ENCODE measurements around the gene SLC30A1.

SLC30A1 gene

DNA sequence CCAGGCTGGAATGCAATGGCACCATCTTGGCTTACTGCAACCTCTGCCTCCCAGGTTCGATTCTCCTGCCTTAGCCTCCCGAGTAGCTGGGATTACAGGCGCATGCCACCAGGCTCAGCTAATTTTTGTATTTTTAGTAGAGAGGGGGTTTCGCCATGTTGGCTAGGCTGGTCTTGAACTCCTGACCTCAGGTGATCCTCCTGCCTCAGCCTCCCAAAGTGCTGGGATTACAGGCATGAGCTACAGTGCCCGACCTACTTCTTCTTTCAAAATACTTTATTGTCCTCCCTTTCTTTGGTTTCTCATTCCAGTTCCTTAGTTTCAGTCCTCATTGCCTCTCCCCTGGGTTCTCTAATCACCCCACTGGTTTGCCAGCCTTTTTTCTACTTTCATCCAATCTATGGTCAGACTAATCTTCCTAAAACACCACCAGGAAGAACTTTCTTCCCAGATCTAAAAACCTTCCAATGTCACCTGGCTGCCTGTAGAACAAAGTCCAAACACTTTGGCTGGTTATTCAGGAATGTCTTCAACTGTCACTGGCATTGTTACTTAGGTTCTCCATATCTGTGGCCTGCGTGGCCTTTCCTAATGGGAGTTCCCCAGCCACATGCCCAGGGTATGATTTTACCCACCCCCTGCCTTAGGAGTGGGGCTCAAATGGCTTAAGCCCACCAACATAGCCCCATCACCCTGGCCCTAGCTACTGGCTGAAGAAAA, 29.0 kb upstream of the SLC30A1 start:
- no peak for DNase-seq (ENCODE audit: low spot score)

DNA sequence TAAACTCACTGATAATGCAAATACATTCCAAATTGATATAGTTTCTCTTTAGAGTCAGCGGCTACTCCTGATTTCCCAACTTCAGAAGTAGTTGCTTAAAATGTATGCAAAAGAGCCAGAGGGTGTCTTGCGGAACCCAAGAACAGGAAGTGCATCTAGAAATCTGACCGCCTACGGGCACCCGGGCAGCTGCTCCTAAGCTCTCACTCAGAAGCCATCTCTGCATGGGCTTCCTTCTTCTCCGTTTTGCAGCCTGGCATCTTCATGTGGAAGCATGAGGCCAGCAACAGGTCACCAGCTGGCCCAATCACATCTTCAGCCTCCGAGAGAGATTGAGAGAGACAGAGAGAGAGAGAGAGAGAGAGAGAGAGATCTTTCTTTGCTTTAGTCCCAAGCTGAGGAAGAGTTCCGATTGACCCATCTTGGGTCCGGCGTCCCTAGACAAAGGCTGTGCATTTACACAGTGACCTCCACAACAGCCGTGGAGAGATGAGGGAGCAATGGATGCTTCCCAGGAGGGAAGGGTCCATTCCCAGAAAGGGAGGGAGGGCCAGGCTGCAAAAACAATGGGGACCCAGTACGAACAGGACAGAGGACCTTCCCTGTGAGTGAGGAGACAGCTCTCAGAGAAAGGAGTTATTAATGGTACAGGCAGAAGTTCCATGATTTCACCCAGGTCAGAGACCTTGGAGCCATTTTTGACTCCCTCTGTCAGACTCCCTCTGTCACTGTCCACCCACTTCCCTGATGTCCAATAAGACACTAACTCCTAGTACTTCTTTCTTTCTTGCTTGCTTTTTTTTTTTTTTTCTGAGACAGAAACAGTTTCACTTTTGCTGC, 28.2 kb upstream of the SLC30A1 start:
- no peak for DNase-seq (ENCODE audit: low spot score)

DNA sequence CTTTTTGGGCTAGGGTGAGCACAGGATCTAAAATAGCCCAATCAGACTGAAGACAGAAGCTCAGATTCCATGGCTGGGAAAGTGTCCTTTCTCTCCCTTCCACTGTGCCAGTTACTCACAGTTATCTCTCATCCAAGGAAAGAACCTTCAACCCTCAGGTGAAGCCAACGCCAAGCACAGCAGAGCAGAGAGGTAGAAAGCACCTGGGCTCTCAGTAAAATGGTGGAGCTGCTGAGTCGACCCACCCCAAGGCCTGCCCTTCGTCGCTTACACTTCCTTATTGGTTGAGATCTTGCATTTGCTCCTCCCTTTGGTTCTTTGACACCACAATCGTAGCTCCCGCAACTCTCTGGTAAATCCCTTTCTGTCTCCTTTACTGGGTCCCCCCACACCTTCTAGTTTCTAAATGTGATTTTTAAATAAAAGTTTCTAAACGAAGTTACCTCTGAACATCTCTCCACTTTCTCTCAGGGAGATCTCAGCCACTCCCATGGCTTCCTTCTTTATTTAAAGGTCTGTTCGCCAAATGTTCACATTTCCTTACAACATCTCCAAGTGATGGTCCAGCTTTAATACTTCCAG, 27.5 kb upstream of the SLC30A1 start:
- DNase-seq (ENCODE audit: low spot score): no peak

DNA sequence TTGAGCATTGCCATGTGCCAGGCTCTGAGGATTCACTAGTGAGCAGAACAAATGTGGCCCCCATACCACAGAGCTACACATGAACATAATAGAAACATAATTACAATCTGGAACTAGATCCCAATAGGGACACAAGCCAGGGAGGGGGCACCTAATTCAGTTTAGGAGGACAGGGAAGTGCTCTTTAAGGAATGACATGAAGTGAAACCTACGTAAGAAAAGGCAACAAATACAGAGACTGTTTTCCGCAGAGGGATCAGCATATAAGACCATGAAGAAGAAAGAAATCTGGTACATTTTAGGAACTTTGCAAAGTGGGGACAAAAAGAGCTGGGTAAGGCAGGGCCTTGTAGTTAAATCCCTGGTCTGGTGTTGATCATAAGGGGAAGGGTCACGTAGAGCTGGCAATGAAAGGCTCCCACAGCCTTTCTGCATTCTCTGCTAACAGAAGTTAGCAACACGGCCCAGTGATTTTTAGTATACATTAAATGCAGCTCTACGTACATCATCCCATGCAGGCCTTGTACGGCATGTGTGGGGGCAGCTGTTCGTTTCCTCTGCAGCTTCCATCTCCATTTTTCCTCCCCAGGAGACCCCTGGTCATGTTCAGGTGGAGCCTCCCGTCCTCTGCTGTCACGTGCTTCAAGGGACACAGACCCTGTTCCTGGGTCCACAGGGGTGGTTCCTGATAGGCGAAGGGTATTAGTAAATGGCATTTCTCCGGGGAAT, 26.8 kb upstream of the SLC30A1 start:
- no peak for DNase-seq (ENCODE audit: low spot score)

DNA sequence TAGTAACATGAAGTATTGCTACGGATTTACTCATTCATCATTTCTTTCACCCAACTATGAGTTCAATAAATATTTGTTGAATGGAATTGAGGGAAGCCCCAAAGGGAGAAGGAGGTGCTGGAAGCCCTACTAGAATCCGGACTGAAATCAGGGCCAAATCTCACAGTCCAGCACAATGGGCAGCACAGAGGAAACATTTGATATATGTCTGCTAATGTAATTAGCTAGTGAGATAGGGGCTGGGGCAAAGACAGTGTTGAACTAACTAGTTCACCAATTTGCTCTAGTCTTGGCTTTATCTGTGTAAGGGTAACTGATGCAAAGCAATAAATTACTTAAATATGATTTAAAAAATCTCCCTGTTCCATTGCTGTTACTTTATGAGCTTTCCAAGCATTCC, 26.1 kb upstream of the SLC30A1 start:
- no peak for DNase-seq (ENCODE audit: low spot score)

DNA sequence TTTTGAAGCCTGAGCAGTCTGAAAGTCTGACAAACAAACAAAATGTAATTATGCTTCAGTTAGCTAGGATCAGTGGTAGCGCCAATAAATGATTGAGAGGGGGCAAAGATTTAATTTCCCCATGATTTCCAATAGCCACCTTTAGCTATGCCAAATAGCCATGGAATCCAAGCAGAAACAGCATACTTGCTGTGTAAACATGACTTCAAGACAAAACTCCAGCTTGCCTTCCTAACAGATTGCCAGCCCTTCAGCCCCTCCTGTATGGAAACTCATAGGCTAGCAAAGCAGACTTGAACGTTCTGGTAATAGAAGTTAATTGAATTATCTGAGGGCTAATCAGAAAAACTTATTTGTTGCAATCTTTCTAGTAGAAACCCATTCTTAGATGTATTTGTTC, 25.6 kb upstream of the SLC30A1 start:
- no peak for DNase-seq (ENCODE audit: low spot score)

DNA sequence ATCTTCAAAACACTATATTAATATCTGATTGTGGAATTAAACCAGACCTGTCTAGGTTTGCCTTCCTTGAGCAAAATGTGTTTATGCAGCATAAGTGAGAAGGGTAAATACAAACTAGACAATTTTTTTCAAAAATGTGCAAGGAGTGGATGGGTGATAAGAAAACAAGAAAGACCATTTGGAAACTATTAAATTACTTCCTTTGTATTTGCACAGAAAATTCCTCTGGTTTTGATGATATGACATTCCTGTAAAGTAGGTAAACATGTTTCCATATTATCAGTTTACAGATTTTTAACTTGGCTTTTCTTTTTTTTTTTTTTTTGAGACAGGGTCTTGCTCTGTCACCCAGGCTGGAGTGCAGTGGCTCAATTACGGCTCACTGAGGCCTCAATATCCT, 24.8 kb upstream of the SLC30A1 start:
- DNase-seq (ENCODE audit: low spot score): no peak

DNA sequence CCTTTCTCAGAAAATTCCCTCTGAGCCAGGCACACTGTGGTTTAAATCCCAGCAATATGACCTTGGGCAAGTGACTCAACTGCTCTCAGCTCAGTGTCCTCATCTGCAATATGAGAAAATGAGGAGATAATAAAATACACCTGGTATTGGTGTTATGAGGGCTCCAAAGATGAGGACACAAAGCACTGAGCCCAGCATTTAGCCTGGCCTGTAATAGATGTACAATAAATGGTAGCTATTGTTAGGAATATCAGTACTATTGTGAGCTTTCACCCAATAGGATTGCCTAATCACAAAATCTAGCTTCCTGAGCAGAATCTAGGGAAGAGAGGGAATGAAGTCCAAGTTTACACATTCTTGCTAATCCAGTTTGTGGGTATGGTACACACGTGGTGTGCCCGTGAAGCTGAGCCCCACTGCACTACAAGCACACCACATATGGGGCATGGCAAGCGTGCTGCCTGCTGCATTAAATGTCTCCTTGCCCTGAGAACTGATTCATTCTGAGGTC, 24.3 kb upstream of the SLC30A1 start:
- no peak for DNase-seq (ENCODE audit: low spot score)

DNA sequence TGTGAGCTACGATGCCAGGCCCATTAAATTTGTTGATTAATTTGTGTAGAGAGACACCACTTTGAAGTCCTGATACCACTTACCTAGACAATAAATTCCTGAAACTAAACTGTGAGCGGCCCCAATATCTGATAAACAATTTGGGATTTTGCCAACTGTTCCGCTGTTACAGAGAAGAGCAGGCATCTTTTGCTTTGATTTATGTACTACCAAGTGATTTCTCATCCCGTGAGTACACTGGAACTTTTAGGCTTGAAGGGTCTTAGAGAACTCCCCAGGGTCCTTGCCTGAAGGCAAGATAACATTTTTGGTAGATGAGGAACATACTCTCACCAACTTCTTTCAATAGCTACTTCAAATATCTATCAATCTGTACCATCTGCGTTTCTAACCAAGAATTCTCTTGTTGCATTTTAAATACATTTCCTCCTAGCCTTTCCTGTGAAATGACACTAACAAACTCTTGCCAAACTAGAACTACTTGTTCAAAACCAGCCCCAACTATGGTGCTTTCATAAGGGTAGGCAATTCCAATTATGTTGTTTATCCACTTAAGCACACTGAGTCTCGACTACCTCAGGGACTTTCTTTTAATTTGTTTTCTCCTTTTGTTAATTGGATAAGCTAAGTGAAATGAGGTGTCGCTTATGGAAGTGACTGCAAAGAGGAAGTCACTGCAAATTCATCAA, 23.2 kb upstream of the SLC30A1 start:
- no peak for DNase-seq (ENCODE audit: low spot score)

DNA sequence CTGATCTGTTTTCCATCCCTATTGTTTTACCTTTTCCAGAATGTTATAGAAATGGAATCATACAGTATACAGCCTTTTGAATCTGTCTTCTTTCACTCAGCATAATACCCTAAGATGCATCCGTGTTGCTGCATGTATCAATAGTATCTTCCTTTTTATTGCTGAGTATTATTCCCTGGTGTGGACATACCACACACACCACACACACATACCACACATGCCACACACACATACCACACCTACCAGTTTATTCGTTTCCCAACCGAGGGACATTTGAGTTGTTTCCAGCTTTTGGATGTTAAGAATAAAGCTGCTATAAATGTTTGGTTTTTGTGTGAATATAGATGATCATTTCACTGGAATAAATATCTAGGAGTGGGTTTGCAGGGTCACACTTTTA, 22.2 kb upstream of the SLC30A1 start:
- DNase-seq (ENCODE audit: low spot score): no peak

DNA sequence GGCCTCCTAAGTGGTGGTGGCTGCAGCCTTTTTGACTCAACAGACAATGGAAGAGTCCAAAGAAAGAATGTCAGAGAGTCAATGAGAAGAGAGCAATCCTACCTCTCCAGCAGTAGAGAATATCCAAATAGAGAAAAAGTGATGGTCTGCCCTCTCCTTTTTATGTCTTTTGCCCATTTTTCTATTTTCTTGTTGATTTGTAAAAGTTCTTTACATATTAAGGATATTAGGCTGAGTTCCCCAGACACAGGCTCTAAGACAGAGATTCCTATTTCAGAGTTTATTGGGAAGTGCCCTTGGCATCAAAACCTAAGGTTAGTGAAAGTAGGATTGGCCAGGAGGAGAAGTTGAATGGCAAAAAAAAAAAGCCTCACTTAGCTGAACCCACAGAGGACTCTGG, 20.3 kb upstream of the SLC30A1 start:
- no peak for DNase-seq (ENCODE audit: low spot score)

DNA sequence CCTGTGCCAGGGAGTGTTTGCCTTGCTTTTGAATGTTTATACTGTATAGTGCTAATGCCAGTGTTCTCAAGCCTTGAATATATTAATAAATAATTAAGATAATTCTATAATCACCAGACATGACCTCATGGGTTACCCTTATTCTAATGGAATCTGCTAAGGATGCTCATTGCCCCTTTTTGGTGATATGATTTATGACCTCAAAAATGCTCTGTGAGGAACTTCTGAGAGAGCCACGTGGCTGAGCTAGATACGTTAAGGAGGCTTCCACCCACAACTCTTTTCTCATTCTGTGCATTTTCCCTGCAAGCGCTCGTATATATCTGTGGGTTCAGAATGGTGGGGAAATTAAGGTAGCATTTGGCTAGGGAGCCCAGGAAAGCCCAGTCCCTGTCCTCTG, 19.6 kb upstream of the SLC30A1 start:
- no peak for DNase-seq (ENCODE audit: low spot score)

DNA sequence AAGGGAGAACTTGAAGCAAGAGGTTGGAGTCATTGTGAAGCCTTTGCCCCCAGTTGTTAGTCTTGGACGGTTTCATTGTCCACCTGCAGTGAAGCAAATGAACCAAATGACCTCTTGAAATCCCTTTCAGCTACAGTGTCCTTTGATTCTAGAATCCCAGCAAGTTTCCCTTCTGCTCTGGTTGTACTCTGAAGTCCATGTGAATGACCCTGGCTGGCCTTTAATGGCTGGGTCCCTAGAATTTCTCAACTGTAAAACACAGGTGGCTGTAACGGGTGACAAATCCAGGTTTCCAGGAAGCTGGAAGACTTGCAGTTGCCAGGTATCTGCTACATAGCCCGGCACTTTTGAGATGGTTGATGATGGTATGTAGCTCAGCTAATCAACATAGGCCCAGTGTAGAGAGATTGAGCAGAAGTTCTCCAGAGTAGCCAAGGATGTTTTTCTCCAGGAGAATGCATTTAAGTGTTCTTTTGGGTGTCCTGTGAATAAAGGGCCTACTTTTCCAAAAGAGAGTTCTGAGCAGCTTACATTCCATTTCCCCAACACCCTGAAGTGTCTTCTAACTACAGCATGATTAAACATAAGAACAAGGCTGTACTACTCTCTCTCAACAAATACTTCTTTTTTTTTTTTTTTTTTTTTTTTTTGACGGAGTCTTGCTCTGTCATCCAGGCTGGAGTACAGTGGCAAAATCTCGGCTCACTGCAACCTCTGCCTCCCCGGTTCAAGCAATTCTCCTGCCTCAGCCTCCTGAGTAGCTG, 17.6 kb upstream of the SLC30A1 start:
- no peak for DNase-seq (ENCODE audit: low spot score)

DNA sequence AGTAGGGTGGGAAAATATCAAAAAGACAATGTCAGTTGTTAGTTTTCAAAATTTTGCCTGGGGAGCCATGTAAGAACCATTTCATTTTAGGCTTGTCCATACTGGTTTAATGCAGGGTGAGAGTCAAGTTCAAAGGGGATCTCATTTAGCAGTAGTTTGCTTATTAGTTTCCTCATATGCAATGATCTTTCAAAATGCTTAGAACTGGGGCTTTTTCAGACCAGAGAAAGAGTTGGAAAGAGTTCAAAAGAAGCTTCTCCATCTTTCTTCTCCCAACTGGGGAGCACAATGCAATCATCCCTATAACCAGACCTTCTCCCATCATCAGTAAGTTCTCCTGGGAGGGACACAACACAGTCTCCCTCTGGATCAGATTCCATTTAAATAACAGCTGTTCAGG, 16.5 kb upstream of the SLC30A1 start:
- DNase-seq (ENCODE audit: low spot score): no peak

DNA sequence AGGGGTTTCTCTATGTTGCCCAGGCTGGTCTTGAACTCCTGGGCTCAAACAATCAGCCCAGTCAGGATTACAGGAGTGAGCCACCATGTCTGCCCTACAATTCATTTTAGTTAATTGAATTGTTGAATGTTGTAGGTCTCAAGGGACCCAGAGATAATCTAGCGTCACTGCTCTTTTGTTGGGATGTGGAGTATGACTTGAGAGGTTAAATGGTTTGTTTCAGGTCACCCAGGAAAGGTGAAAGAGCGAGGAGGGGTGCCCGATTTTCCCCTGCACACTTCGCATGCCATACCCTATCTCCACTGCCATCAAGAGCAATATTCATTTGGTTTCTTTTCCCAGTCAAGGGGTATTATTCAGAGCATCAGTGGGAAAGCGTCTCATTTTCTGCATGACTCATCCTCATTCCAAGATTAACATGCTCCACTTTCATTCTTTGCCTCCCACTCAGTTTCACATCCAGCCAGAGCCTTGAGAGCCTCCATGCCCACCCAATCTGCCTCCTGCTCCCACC, 13.1 kb upstream of the SLC30A1 start:
- peak; percentile 67 for DNase-seq (ENCODE audit: low spot score)

DNA sequence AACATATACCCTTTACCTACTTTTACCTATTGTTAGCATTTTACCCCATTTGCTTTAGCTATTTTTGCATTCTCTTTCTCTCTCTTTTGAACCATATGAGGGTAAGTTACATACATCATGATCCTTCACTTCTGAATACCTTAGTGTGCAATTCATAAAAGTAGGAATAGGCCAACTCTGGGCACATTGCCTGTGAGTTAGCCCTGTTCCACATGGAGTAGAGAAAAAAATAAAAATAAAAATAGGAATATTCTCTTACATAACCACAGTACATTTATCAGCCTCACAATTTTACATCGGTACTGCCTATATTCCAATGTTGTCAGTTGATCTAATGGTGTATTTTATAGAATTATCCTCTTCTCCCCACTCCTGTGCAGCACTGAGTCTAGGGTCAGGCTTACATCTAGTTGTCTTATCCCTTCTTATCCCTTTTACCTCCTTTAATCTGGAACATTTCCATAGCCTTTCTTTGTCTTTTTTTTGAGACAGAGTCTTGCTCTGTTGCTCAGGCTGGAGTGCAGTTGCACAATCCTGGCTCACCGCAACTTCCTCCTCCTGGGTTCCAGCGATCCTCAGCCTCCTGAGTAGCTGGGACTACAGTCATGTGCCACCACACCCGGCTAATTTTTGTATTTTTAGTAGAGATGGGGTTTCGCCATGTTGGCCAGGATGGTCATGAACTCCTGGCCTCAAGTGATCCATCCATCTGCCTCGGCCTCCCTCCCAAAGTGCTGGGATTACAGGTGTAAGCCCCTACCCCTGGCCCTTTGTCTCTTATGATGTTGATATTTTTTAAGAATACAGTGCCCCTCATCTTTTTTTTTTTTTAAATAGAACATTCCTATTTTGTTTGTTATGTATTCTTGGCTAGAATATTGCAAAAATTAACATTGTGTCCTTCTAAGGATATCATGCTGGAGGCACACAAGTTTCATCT, 11.1 kb upstream of the SLC30A1 start:
- DNase-seq (ENCODE audit: low spot score): no peak

DNA sequence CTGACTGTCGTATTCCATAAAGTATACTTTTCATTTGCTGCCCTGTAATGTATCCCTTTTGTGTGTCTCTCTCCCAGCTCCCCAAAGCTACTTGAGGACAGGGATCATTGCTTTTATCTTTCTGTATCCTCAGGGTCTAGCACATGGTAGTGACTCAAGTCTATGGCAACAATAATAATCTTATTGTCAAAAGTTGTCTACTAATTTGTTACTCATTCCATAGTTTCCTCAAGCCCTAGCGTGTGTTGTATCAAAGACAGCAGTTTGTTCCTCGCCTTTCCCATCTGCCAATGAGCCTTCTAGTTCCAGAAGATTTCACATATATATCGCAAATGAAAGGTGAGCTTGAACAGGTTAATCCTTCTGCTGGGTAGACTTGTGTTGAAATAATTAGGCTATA, 9.8 kb upstream of the SLC30A1 start:
- no peak for DNase-seq (ENCODE audit: low spot score)

DNA sequence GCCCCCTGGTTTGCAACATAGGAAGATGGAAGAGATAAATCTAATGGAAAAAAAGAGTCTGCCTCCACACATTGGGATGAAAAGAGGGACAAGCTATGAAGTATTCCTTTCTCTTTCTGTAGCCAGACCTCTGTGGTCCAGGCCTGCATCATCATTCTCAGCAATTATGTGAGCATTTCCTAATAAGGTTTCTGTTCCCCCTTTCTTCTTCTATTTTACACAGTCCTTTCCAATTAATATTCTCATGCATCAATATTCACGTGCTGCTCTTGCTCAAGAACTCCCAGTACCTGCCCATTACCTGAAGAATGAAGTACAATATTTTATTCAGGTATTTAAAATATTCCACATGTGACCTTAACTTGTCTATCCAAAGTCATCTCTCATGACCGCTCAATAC, 8.2 kb upstream of the SLC30A1 start:
- no peak for DNase-seq (ENCODE audit: low spot score)

DNA sequence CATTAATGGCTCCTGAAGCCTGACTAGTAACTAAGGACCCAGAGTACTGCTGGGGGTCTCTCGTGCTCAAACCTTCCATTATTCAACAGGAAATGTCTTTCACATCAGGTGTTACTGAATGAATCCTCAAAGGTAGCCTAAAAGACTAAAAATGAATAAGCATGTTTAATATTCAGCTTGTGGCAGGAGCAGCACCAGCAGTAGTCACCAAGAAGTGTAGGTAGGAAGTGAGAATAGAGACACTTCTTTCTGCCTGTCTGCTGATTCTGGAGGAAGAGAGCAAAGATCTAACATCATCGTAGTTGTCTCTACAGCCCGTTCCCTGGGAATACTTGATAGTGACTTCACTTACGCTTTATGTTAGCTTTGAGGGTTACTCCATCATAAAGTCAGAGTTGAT, 7.6 kb upstream of the SLC30A1 start:
- DNase-seq (ENCODE audit: low spot score): no peak
